NOMO-1 (cell line): ENCODE measurements around the gene PIGR.

ENCODE experiments used
- DNase-seq, 2 experiments: peaks; one replicate each; lab custom pipeline; 2025; ENCODE audit not compliant: unreplicated experiment in 2 of 2; lab: John Stamatoyannopoulos, UW

Gene PIGR

DNA sequence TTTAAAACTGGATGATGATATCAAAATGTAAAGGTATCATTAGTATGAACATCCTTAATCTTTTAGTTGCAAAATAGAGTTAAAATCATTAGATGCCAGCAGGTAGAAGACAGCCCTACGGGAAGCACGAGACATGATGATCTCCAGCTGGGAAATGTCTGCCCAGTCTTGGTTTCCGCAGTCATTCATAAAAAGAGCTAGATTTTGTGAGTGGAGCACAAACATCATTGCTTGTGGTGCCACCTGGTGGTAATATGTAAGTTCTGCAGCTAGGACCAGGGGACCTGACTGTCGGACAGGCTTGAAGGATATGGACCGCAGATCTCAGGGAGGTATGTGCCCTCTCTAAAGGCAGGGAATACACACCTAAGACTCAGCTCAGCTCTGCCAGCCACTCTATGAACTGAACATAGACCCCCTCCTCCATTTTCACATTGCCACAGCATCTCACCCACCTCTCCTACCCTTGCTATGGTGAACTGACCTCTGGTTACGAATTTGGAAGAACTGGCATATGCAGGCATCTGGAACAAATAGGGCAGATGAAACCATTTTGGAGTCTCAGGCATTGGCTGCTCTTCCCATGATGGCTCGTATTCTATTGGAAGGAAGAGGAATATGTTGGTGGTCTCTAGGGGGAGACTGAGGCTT, 33.7 kb downstream of the PIGR start:
- peak; percentile 31 to 69 for DNase-seq

GRCh38 chr1:206911064-206911663, 35.1 kb downstream of the PIGR start:
- peak in 1 of 2 experiments; percentile 53 for DNase-seq

- DNase-seq: no peak
These were observed 36.4 kb downstream of the PIGR start for GRCh38 chr1:206909883-206910318.

DNA sequence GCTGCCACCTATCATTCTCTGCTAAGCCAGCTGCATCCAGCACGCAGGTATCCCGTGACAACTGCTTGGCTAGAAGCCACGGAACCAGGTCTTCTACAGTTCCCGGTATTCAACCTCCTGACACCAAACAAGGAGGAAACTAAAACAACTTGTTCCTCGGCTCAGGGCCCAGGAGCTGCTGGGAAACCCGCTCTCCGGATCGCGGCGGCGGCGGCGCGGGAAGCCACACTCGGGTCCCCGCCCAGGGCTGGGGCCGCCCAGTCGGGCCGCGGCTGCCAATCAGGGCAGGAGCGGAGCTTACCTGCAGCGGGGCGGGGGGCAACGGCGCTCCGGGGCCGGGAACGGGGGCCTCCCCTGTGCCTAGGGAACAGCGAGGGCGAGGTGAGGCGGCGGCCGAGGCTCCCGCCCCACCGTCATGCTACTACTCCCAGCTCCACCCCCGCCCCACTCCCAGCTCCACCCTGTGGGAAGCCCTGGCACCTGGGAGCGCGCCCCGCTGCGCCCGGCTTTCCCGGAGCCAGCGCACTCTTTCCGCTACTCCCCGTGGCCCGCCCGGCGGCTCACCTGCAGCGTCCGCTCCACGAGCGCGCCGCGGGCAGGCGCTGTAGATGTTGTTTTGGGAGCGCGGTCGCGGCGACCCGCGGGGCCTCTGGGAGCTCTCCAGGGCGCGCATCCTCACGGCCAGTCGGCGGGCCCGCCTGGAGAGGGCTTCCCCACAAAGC, 36.9 kb downstream of the PIGR start:
- DNase-seq: no peak

- DNase-seq: no peak
These were observed 38.2 kb downstream of the PIGR start for GRCh38 chr1:206908038-206908437.

DNA sequence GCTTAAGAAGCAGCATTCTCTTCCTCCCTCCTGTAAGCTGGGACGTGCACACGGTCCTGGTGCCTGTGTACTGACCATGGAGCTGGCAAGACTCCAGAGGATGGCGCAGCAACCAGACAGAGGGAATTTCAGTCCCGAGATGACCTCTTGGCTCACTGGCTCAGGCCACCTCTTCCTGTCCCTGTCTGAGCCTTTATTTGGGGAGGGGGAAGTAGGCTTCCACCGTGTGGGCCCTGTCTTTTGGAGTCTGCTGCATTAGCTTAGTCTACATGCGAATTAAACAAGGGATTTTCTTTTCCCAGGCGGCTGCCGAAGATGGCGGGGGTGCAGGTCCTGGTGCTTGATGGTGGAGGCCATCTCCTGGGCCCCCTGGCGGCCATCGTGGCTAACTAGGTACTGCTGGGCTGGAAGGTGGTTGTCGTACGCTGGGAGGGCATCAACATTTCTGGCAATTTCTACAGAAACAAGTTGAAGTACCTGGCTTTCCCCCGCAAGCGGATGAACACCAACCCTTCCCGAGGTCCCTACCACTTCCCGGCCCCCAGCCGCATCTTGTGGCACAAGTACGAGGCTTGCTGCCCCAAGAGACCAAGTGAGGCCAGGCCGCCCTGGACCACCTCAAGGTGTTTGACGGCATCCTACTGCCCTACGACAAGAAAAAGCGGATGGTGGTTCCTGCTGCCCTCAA, 38.8 kb downstream of the PIGR start:
- no peak for DNase-seq

GRCh38 chr1:206905295-206906164, 40.7 kb downstream of the PIGR start:
- no peak for DNase-seq

GRCh38 chr1:206904423-206905142, 41.7 kb downstream of the PIGR start:
- no peak for DNase-seq

- DNase-seq: no peak
These were observed 42.6 kb downstream of the PIGR start for GRCh38 chr1:206903687-206904086.

DNA sequence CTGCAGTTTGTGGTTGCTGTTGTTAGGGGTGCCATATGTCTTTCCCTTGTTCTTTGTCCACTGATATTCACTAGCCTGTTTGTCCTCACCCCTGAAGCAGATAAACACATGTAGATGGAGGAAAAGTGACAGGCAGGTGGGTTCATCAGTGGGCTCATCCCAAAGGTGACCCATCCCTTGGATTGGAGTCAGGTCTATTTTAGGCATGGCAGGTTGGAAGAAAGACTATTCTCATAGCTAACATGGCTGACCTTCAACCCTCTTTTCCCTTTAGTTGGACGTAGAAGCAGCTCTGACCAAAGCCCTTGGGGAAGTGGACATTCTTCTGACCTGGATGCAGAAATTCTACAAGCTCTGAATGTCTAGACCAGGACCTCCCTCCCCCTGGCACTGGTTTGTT, 43.6 kb downstream of the PIGR start:
- DNase-seq: no peak

DNA sequence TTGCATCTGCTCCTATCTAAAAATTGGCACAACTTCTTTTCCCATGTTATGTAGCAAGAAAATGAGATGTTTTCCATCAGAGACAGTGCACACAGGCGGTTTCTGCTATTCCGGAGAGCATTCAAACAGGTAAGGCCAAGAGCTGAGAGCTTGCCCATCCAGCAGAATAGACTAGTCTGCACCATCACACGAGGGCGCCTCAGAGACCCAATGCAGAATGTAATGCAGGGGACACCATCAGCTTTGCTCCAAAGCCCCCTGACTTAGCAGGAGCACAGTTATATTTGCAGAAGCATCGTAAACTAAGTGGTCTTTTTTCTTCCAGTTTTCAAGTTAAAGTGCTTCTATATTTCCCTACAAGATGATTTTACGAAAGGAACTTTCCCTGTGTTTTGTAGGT, 44.3 kb downstream of the PIGR start:
- no peak for DNase-seq

DNA sequence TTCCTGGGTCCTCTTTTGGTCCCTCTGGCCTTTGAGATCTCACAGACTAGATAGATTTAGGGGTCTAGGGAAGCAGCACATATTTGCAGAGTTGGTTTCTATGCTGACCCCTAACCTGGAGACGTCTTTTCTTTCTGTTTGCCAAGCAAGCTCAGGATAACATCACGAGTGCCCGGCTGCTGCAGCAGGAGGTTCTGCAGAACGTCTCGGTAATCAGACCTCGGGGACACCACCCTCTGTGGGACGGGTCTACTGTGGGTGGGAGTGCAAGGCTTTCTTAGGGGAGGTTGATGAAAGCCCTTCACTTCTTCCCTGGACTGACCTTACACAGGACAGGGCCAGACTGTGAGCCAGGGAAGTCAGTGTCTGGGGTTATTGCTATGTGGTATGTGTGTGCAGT, 46.1 kb downstream of the PIGR start:
- DNase-seq: no peak

GRCh38 chr1:206899717-206900116, 46.5 kb downstream of the PIGR start:
- no peak for DNase-seq

- no peak for DNase-seq
These were observed 47.3 kb downstream of the PIGR start for GRCh38 chr1:206898915-206899431.

DNA sequence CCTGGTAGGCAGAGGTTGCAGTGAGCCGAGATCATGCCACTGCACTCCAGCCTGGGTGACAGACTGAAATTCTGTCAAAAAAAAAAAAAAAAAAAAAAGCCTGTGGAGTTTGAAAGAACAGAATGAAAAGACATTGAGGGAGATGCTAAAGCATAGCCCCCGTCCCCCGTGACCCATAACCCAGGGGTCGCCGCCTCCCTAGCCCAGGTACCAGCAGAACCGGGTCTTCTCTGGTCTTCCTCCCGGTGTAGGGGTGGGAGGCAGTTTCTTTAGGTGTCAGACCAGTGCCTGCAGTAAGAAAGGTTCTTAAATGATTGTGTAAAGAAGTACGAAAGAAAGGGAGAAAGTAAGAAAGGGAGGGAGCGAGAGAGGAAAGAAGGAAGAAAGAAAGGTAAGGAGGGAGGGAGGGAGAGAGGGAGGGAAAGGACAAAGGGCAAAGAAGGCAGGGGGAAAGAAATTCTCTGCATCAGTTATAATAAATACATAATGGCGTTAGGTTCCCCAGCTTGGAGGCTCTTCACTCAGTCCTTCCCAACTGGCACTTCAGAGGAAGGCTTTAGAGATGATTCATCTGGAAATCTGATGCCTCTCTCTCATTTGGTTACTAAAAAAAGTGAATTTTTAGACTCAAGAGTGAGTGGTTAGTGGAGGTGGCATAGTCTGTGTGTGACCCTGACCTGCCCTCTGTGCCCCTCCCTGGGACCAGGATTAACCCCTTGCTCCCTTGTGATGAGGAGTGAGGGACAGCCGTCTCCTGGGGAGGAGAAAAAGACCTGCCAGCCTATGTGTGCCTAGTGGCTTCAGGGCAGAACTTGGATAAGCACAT, 48.0 kb downstream of the PIGR start:
- no peak for DNase-seq

GRCh38 chr1:206897175-206897574, 49.1 kb downstream of the PIGR start, which contains the start of gene IL24:
IL24 (plus strand) TSS chr1:206897443; CDS start chr1:206897833, 390 bp downstream.
- no peak for DNase-seq

- DNase-seq: no peak
These were observed 50.0 kb downstream of the PIGR start for GRCh38 chr1:206896261-206896660.

GRCh38 chr1:206895837-206896242, 50.4 kb downstream of the PIGR start:
- DNase-seq: no peak

DNA sequence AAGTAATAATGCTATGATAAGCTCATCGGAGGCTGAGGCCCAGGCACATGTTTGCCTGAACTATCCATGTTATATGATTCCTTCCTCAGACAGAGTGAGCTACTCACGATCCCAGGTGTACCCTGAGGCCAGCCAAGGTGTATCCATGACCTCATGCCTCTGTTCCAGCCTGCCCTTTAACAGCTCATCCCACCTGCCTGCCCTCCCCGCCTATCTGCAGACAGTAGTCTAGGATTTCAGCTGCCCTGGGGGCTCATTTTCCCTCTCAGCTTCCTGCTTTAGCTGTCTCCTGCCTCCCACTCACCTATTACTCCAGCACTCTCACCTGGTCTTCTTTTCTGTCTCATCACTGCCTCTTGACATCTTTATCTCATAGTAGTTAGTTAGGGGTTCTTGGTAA, 50.9 kb downstream of the PIGR start:
- no peak for DNase-seq
